ENCODE results near the gene PPM1N. TPM values are rescaled to one million over a fixed set of nuclear protein-coding genes. Genes with fewer than 3 reads are reported as not detected.

Gene PPM1N
- total RNA-seq, 1 donor from 2014 or later: not detected

- Mint-ChIP-seq H3K9me3 (ENCODE audit: low read depth) (no peaks in the 10 kb centered on the region), H3K4me3 (ENCODE audit: low read depth) (no peak overlapping the region), H3K27me3 (peaks cover 54% of the 10 kb centered on the region), H3K4me1 (ENCODE audit: low read depth) (peaks cover 13% of the 10 kb centered on the region), H3K27ac (no peak overlapping the region), H3K36me3 (ENCODE audit: insufficient read depth) (peaks cover 2% of the 10 kb centered on the region)
- TF ChIP-seq, protein P1, sequence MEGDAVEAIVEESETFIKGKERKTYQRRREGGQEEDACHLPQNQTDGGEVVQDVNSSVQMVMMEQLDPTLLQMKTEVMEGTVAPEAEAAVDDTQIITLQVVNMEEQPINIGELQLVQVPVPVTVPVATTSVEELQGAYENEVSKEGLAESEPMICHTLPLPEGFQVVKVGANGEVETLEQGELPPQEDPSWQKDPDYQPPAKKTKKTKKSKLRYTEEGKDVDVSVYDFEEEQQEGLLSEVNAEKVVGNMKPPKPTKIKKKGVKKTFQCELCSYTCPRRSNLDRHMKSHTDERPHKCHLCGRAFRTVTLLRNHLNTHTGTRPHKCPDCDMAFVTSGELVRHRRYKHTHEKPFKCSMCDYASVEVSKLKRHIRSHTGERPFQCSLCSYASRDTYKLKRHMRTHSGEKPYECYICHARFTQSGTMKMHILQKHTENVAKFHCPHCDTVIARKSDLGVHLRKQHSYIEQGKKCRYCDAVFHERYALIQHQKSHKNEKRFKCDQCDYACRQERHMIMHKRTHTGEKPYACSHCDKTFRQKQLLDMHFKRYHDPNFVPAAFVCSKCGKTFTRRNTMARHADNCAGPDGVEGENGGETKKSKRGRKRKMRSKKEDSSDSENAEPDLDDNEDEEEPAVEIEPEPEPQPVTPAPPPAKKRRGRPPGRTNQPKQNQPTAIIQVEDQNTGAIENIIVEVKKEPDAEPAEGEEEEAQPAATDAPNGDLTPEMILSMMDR (IDR thresholded peaks at IDR 0.05; ENCODE audit: unreplicated experiment): no peak
- DNase-seq (ENCODE audit: low spot score, unreplicated experiment): no peak
Measured at GRCh38 chr19:45499196-45500180, 1.2 kb downstream of the PPM1N start.

GRCh38 chr19:45500918-45501729 is 2.9 kb downstream of the PPM1N start:
- Mint-ChIP-seq H3K36me3 (ENCODE audit: insufficient read depth) (peaks cover 2% of the 10 kb centered on the region), H3K4me1 (ENCODE audit: low read depth) (peaks cover 11% of the 10 kb centered on the region), H3K27ac (no peak overlapping the region), H3K9me3 (ENCODE audit: low read depth) (no peaks in the 10 kb centered on the region), H3K4me3 (ENCODE audit: low read depth) (no peak overlapping the region), H3K27me3 (peaks cover 44% of the 10 kb centered on the region)
- DNase-seq (ENCODE audit: low spot score, unreplicated experiment): no peak
- TF ChIP-seq, protein P1 (IDR thresholded peaks at IDR 0.05; ENCODE audit: unreplicated experiment): no peak

DNA sequence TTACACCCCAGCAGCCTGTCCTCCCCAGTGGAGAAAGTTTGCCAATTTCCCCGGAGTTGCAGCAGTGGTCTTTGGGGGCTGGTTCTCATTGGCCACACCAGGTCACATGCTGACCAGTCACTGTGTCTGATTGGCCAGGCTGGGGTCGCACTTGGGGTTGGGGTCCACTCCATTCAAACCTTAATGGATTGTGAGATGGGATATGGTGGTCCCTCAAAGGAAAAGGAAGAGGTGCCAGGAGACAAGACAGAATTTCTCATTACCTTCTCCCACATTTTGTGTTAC is 3.4 kb downstream of the PPM1N start:
- H3K36me3 Mint-ChIP-seq (ENCODE audit: insufficient read depth): peaks cover 2% of the 10 kb centered on the region
- no peak overlapping the region for H3K27ac Mint-ChIP-seq
- peaks cover 11% of the 10 kb centered on the region for H3K4me1 Mint-ChIP-seq (ENCODE audit: low read depth)
- no peaks in the 10 kb centered on the region for H3K9me3 Mint-ChIP-seq (ENCODE audit: low read depth)
- TF ChIP-seq, protein P1 (IDR thresholded peaks at IDR 0.05; ENCODE audit: unreplicated experiment): no peak
- peaks cover 44% of the 10 kb centered on the region for H3K27me3 Mint-ChIP-seq
- no peak for DNase-seq (ENCODE audit: low spot score, unreplicated experiment)
- no peak overlapping the region for H3K4me3 Mint-ChIP-seq (ENCODE audit: low read depth)

DNA sequence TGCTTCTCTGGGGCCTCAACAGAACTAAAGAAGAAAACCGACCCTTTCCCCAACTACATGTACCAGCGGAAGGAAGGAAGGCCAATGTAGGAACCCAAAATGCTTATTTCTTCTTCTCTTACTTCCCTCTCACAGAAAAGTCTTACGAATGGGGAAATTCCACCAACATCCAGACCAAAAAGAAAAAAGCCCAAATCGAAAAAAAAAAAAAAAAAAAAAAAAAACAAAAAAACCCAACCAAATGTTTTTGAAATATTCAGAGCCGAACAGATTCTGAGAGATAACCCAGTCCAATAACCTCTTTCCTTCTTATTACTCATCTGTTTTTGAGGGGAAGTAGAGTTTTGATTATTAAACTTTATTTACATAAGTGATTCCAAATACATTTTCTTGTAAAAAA is 3.9 kb downstream of the PPM1N start:
- TF ChIP-seq, protein P1 (IDR thresholded peaks at IDR 0.05; ENCODE audit: unreplicated experiment): no peak
- no peak for DNase-seq (ENCODE audit: low spot score, unreplicated experiment)
- Mint-ChIP-seq H3K4me1 (ENCODE audit: low read depth) (peaks cover 11% of the 10 kb centered on the region), H3K36me3 (ENCODE audit: insufficient read depth) (peaks cover 2% of the 10 kb centered on the region), H3K9me3 (ENCODE audit: low read depth) (no peaks in the 10 kb centered on the region), H3K27ac (no peak overlapping the region), H3K27me3 (peaks cover 41% of the 10 kb centered on the region), H3K4me3 (ENCODE audit: low read depth) (no peak overlapping the region)

DNA sequence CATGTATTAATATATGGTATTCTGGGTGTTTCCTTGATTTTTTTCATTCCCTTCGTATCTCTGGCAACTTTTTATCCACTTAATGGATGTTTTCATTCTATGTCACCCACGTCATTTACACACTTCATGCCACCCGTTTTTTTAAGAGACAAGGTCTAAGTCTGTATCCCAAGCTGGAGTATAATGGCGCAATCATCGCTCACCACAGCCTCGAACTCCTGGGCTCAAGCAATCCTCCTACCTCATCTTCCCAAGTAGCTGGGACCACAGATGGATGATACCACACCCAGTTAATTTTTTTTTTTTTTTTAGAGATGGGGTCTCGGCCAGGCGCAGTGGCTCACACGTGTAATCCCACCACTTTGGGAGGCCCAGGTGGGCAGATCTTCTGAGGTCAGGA is 5.7 kb downstream of the PPM1N start:
- no peaks in the 10 kb centered on the region for H3K9me3 Mint-ChIP-seq (ENCODE audit: low read depth)
- TF ChIP-seq, protein P1 (IDR thresholded peaks at IDR 0.05; ENCODE audit: unreplicated experiment): no peak
- H3K4me3 Mint-ChIP-seq (ENCODE audit: low read depth): no peak overlapping the region
- no peak overlapping the region for H3K27ac Mint-ChIP-seq
- peaks cover 6% of the 10 kb centered on the region for H3K4me1 Mint-ChIP-seq (ENCODE audit: low read depth)
- peaks cover 2% of the 10 kb centered on the region for H3K36me3 Mint-ChIP-seq (ENCODE audit: insufficient read depth)
- H3K27me3 Mint-ChIP-seq: peaks cover 28% of the 10 kb centered on the region
- no peak for DNase-seq (ENCODE audit: low spot score, unreplicated experiment)

Data from progenitor cell of endocrine pancreas (in vitro differentiated cells).